ENCODE results near the gene PTGES2.

PTGES2 gene

DNA sequence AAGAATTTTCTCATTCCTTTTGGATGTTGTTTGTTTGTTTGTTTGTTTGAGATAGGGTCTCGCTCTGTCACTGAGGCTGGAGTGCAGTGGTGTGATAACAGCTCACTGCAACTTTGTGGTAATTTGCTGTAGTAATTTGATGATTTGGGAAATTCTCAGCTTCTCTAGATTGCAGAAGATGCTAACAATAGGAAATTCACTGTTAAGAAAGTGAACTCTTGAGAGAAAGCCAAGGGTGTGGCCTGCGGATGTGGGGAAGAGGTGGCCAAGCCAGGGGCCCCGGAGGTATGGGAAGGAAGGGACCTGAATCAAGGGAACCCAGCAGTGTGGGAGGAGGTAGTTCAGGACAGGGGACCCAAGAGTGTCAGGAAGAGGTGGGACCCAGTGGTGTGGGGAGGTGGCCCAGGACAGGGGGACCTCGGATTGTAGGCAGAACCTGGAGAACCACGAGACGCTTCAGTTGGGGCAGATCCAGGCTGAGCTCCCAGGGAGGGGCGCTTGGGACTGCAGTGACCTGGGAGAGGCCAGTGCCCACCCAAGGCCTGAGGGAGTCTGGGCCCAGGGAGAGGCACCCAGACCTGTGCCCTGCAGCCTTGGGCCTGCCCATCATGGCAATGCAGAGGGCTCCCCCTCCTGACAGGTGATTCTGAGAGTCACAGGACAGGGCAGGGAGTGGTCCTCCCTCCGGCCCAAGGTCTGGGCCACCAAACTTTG lies 16.2 kb upstream of the PTGES2 start:
- no peak overlapping the region for H3K4me3 ChIP-seq (ENCODE audit: control insufficient read depth, low read depth, low read length)
- no peak for DNase-seq (ENCODE audit: low read depth)
- TF ChIP-seq, protein P1, sequence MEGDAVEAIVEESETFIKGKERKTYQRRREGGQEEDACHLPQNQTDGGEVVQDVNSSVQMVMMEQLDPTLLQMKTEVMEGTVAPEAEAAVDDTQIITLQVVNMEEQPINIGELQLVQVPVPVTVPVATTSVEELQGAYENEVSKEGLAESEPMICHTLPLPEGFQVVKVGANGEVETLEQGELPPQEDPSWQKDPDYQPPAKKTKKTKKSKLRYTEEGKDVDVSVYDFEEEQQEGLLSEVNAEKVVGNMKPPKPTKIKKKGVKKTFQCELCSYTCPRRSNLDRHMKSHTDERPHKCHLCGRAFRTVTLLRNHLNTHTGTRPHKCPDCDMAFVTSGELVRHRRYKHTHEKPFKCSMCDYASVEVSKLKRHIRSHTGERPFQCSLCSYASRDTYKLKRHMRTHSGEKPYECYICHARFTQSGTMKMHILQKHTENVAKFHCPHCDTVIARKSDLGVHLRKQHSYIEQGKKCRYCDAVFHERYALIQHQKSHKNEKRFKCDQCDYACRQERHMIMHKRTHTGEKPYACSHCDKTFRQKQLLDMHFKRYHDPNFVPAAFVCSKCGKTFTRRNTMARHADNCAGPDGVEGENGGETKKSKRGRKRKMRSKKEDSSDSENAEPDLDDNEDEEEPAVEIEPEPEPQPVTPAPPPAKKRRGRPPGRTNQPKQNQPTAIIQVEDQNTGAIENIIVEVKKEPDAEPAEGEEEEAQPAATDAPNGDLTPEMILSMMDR (conservative IDR thresholded peaks at IDR 0.05; ENCODE audit: control insufficient read depth, insufficient read depth, low read depth, low read length): no peak

DNA sequence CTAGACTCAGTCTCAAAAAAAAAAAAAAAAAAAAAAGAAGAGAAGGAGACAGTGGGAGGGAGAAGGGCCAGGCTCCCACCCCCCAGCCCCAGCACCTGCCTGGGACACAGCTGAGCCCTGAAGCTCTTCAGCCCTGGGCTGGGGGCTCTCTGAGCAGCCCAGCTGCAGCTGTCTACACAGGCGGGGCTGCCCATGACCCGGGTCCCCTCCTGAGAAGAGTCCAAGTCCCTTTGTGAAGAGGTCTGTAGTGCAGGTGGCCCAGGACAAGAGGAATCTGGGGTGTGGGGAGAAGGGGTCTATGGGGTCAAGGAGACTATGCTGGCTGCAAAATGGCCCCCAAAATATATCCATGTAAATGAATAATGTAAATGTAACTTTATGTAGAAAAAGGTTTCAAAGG lies 15.1 kb upstream of the PTGES2 start:
- TF ChIP-seq, protein P1 (conservative IDR thresholded peaks at IDR 0.05; ENCODE audit: control insufficient read depth, insufficient read depth, low read depth, low read length): no peak
- no peak overlapping the region for H3K4me3 ChIP-seq (ENCODE audit: control insufficient read depth, low read depth, low read length)

DNA sequence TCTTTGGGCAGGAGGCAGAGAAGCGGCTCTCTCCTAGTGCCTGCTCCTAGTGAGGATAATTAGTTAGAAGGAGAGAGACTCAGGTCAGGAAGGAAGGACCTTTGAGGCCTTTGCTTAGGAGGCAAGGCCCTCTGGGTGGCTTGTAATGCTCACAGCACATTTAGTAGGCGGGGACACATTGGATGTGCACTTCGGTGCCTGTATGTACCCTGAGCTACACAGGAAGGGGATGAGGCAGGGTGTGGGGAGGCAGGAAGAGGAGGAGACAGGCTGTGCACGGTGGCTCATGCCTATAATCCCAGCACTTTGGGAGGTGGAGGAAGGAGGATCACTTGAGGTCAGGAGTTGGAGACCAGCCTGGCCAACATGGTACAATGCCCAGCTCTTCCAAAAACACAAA lies 14.5 kb upstream of the PTGES2 start:
- no peak overlapping the region for H3K4me3 ChIP-seq (ENCODE audit: control insufficient read depth, low read depth, low read length)
- DNase-seq (ENCODE audit: low read depth): no peak
- TF ChIP-seq, protein P1 (conservative IDR thresholded peaks at IDR 0.05; ENCODE audit: control insufficient read depth, insufficient read depth, low read depth, low read length): no peak

More for the DNA sequence above, 15.1 kb upstream of the PTGES2 start:
- no peak for DNase-seq (ENCODE audit: low read depth)

DNA sequence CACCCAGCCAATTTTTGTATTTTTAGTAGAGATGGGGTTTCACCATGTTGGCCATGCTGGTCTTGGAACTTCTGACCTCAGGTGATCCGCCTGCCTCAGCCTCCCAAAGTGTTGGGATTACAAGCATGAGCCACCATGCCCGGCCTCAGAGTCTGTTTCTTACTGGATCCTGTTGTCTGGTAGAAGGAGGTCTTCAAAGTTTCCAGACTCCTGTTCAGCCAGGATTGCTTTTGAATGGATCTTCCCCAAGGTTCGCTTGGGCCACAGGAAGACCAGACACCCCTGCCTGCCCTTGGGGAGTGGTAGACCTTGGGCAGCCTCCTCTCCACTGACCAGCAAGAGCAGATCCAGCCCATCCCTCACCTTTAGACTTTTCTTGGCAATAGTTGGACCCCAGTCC lies 14.1 kb upstream of the PTGES2 start:
- no peak overlapping the region for H3K4me3 ChIP-seq (ENCODE audit: control insufficient read depth, low read depth, low read length)
- TF ChIP-seq, protein P1 (conservative IDR thresholded peaks at IDR 0.05; ENCODE audit: control insufficient read depth, insufficient read depth, low read depth, low read length): no peak

DNA sequence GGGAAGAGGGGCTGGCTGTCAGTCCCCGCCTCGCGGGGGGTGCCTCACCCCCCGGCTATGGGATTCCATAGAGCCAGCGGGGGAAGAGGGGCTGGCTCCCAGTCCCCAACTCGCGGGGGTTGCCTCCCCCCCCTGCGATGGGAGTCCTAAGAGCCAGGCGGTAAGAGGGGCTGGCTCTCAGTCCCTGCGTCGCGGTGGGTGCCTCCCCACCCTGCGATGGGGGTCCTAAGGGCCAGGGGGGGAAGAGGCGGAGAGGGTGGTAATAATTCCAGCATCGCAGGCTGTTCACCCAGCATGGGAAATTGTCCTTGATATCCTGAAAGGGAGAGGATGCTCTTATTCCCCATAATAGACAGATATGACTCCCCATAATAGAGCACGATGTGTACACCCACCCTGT lies 12.1 kb upstream of the PTGES2 start:
- DNase-seq (ENCODE audit: low read depth): no peak
- TF ChIP-seq, protein P1 (conservative IDR thresholded peaks at IDR 0.05; ENCODE audit: control insufficient read depth, insufficient read depth, low read depth, low read length): no peak

More for the DNA sequence above, 14.1 kb upstream of the PTGES2 start:
- no peak for DNase-seq (ENCODE audit: low read depth)

DNA sequence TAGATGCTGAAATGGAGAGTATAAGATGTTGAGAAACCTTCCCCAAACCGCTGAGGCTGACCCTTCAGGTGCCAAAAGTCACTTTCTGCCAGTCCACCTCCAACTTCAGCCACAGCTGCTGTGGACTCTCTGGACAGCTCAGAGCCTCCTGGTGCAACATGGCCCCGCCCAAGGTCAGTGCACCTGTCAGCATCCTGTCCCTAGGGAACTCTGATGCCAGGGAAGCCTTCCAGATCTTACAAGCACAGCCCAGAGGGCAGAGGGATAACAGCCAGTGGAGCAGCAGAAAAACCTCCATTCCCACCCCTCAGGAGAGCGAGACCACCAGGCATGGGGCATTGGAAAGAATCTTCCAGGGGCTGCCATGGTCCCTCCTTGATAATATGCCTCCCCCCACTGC lies 10.5 kb upstream of the PTGES2 start:
- H3K4me3 ChIP-seq (ENCODE audit: control insufficient read depth, low read depth, low read length): no peak overlapping the region
- TF ChIP-seq, protein P1 (conservative IDR thresholded peaks at IDR 0.05; ENCODE audit: control insufficient read depth, insufficient read depth, low read depth, low read length): no peak
- DNase-seq (ENCODE audit: low read depth): no peak

More for the DNA sequence above, 12.1 kb upstream of the PTGES2 start:
- no peak overlapping the region for H3K4me3 ChIP-seq (ENCODE audit: control insufficient read depth, low read depth, low read length)
